ENCODE measurements around the gene TAL2.

DNA sequence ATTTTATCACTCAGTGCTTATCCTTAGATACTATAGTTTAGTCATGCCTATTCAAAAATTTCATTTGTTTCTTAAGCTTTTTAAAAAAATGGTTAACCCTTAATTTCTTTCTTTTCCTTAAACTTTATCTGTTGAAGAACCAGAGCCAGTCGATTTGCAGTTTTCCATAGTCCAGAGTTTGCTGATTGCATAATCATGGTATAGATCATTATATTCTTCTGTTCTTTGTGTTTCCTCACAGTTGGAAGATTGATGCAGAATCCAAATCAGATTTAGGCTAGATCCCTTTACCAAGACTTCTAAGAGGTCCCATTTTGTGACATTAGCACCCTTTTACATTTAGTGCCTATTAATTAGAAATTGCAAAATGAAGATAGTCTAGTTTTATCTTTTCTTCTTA, 50.0 kb downstream of the TAL2 start:
- TF ChIP-seq, protein P1, sequence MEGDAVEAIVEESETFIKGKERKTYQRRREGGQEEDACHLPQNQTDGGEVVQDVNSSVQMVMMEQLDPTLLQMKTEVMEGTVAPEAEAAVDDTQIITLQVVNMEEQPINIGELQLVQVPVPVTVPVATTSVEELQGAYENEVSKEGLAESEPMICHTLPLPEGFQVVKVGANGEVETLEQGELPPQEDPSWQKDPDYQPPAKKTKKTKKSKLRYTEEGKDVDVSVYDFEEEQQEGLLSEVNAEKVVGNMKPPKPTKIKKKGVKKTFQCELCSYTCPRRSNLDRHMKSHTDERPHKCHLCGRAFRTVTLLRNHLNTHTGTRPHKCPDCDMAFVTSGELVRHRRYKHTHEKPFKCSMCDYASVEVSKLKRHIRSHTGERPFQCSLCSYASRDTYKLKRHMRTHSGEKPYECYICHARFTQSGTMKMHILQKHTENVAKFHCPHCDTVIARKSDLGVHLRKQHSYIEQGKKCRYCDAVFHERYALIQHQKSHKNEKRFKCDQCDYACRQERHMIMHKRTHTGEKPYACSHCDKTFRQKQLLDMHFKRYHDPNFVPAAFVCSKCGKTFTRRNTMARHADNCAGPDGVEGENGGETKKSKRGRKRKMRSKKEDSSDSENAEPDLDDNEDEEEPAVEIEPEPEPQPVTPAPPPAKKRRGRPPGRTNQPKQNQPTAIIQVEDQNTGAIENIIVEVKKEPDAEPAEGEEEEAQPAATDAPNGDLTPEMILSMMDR (IDR thresholded peaks at IDR 0.05; ENCODE audit: borderline replicate concordance, extremely low read depth, low read length, poor library complexity, severe bottlenecking): no peak
- TF ChIP-seq EZH2 (IDR thresholded peaks at IDR 0.05; ENCODE audit: borderline replicate concordance, low read depth, low read length, severe bottlenecking): no peak
